Measurements from ENCODE around the gene JPH4. TPM values are rescaled to one million over a fixed set of nuclear protein-coding genes. Genes with fewer than 3 reads are reported as not detected.

The JPH4 gene
- total and polyA plus RNA-seq, 7 donors, result 0.01 to 0.62 (median 0.13) TPM

- DNase-seq, result no peak
- Histone ChIP-seq H3K9me3 (no peaks in the 10 kb centered on the region), H3K4me1 (no peaks in the 10 kb centered on the region), H3K36me3 (ENCODE audit: insufficient read depth in 1 of 2, low read depth in 1 of 2) (no peaks in the 10 kb centered on the region), H3K27me3 (ENCODE audit: insufficient read depth in 3 of 3, low read length in 2 of 3) (peaks cover 0 to 42% (median 14%) of the 10 kb centered on the region in 3 donors), H3K4me3 (no peak overlapping the region), H3K27ac (no peak overlapping the region)
- intact Hi-C loops (cut with DNase I), result no loop called here
- no peak for TF ChIP-seq CTCF (IDR thresholded peaks at IDR 0.05)
- 83 to 89% (median 86%) methylated on average over 3 of the region's 3 CpGs for WGBS, 3 donors
- no peak for ATAC-seq
Measured at GRCh38 chr14:23582906-23583760, 4.5 kb upstream of the JPH4 start.

GRCh38 chr14:23580948-23581281, 2.3 kb upstream of the JPH4 start:
- Histone ChIP-seq H3K4me1 (no peaks in the 10 kb centered on the region), H3K27me3 (ENCODE audit: insufficient read depth in 3 of 3, low read length in 2 of 3) (peaks cover 0 to 51% (median 33%) of the 10 kb centered on the region in 3 donors), H3K9me3 (no peaks in the 10 kb centered on the region), H3K27ac (no peak overlapping the region), H3K4me3 (no peak overlapping the region), H3K36me3 (ENCODE audit: insufficient read depth in 1 of 2, low read depth in 1 of 2) (no peaks in the 10 kb centered on the region)
- no peak for ATAC-seq
- DNase-seq, result no peak
- intact Hi-C loops (cut with DNase I), result no loop called here
- TF ChIP-seq CTCF (IDR thresholded peaks at IDR 0.05), result no peak
- 90 to 93% (median 91%) methylated on average over 5 to 6 of the region's 8 CpGs for WGBS, 3 donors

GRCh38 chr14:23580152-23580926, 1.7 kb upstream of the JPH4 start:
- intact Hi-C loops (cut with DNase I), result no loop called here
- WGBS, 3 donors, result 57 to 67% (median 63%) methylated on average over 21 to 24 of the region's 24 CpGs
- no peak for TF ChIP-seq CTCF (IDR thresholded peaks at IDR 0.05)
- Histone ChIP-seq H3K27me3 (ENCODE audit: insufficient read depth in 3 of 3, low read length in 2 of 3) (peaks cover 0 to 57% (median 39%) of the 10 kb centered on the region in 3 donors), H3K4me3 (no peak overlapping the region), H3K36me3 (ENCODE audit: insufficient read depth in 1 of 2, low read depth in 1 of 2) (no peaks in the 10 kb centered on the region), H3K27ac (no peak overlapping the region), H3K9me3 (no peaks in the 10 kb centered on the region), H3K4me1 (no peaks in the 10 kb centered on the region)
- ATAC-seq (no peak), DNase-seq (no peak)

- H3K4me1 ChIP-seq, result no peaks in the 10 kb centered on the region
- no peaks in the 10 kb centered on the region for H3K36me3 ChIP-seq (ENCODE audit: insufficient read depth in 1 of 2, low read depth in 1 of 2)
- DNase-seq, result no peak
- no peak overlapping the region for H3K27ac ChIP-seq
- peaks cover 0 to 63% (median 41%) of the 10 kb centered on the region in 3 donors for H3K27me3 ChIP-seq (ENCODE audit: insufficient read depth in 3 of 3, low read length in 2 of 3)
- no peak for ATAC-seq
- H3K9me3 ChIP-seq, result no peaks in the 10 kb centered on the region
- intact Hi-C loops (cut with DNase I), result no loop called here
- no peak overlapping the region for H3K4me3 ChIP-seq
- no peak for TF ChIP-seq CTCF (IDR thresholded peaks at IDR 0.05)
Measured at GRCh38 chr14:23579739-23580138, 1.1 kb upstream of the JPH4 start.

All from psoas muscle (tissue), 8 donors.